Measurements from ENCODE around the gene SPATA13. TPM values are rescaled to one million over a fixed set of nuclear protein-coding genes. Genes with fewer than 3 reads are reported as not detected.

SPATA13 gene
- total RNA-seq, 1 donor from 2014 or later: 20.1 TPM

- TF ChIP-seq CTCF (IDR thresholded peaks at IDR 0.05) (no peak), POLR2AphosphoS5 (IDR thresholded peaks at IDR 0.05; ENCODE audit: insufficient read depth in 1 of 2, low read depth in 1 of 2) (no peak), POLR2A (IDR thresholded peaks at IDR 0.05) (no peak)
- Histone ChIP-seq H3K9me3 (no peaks in the 10 kb centered on the region), H3K27me3 (no peaks in the 10 kb centered on the region), H3K27ac (no peak overlapping the region), H3K4me1 (no peaks in the 10 kb centered on the region), H3K36me3 (no peaks in the 10 kb centered on the region), H3K4me3 (no peak overlapping the region)
- intact Hi-C loops (cut with DNase I): no loop called here
- DNase-seq (ENCODE audit: extremely low spot score in 2 of 2): no peak
Observed at GRCh38 chr13:24141333-24141910, 19.1 kb upstream of the SPATA13 start.

GRCh38 chr13:24142453-24142852 is 18.1 kb upstream of the SPATA13 start:
- DNase-seq (ENCODE audit: extremely low spot score in 2 of 2): no peak
- Histone ChIP-seq H3K9me3 (no peaks in the 10 kb centered on the region), H3K36me3 (no peaks in the 10 kb centered on the region), H3K4me1 (no peaks in the 10 kb centered on the region), H3K4me3 (no peak overlapping the region), H3K27ac (no peak overlapping the region), H3K27me3 (no peaks in the 10 kb centered on the region)
- intact Hi-C loops (cut with DNase I): no loop called here
- TF ChIP-seq CTCF (IDR thresholded peaks at IDR 0.05) (no peak), POLR2A (IDR thresholded peaks at IDR 0.05) (no peak), POLR2AphosphoS5 (IDR thresholded peaks at IDR 0.05; ENCODE audit: insufficient read depth in 1 of 2, low read depth in 1 of 2) (no peak)

GRCh38 chr13:24142886-24143285 is 17.6 kb upstream of the SPATA13 start:
- Histone ChIP-seq H3K27me3 (no peaks in the 10 kb centered on the region), H3K9me3 (no peaks in the 10 kb centered on the region), H3K27ac (no peak overlapping the region), H3K4me1 (no peaks in the 10 kb centered on the region), H3K4me3 (no peak overlapping the region), H3K36me3 (no peaks in the 10 kb centered on the region)
- DNase-seq (ENCODE audit: extremely low spot score in 2 of 2): no peak
- intact Hi-C loops (cut with DNase I): no loop called here
- TF ChIP-seq POLR2AphosphoS5 (IDR thresholded peaks at IDR 0.05; ENCODE audit: insufficient read depth in 1 of 2, low read depth in 1 of 2) (no peak), CTCF (IDR thresholded peaks at IDR 0.05) (no peak), POLR2A (IDR thresholded peaks at IDR 0.05) (no peak)

GRCh38 chr13:24145240-24145639 is 15.3 kb upstream of the SPATA13 start:
- Histone ChIP-seq H3K36me3 (no peaks in the 10 kb centered on the region), H3K27me3 (no peaks in the 10 kb centered on the region), H3K9me3 (no peaks in the 10 kb centered on the region), H3K4me3 (no peak overlapping the region), H3K4me1 (peaks cover 12% of the 10 kb centered on the region), H3K27ac (no peak overlapping the region)
- no peak for TF ChIP-seq POLR2AphosphoS5 (IDR thresholded peaks at IDR 0.05; ENCODE audit: insufficient read depth in 1 of 2, low read depth in 1 of 2)
- no peak for TF ChIP-seq POLR2A (IDR thresholded peaks at IDR 0.05)
- TF ChIP-seq CTCF (IDR thresholded peaks at IDR 0.05): no peak
- no peak for DNase-seq (ENCODE audit: extremely low spot score in 2 of 2)
- intact Hi-C loops (cut with DNase I): no loop called here

- Histone ChIP-seq H3K4me1 (peaks cover 12% of the 10 kb centered on the region), H3K36me3 (no peaks in the 10 kb centered on the region), H3K27ac (no peak overlapping the region), H3K9me3 (no peaks in the 10 kb centered on the region), H3K27me3 (no peaks in the 10 kb centered on the region), H3K4me3 (no peak overlapping the region)
- intact Hi-C loops (cut with DNase I): no loop called here
- TF ChIP-seq POLR2AphosphoS5 (IDR thresholded peaks at IDR 0.05; ENCODE audit: insufficient read depth in 1 of 2, low read depth in 1 of 2) (no peak), POLR2A (IDR thresholded peaks at IDR 0.05) (no peak), CTCF (IDR thresholded peaks at IDR 0.05) (no peak)
- DNase-seq (ENCODE audit: extremely low spot score in 2 of 2): no peak
Observed at GRCh38 chr13:24145674-24146073, 14.8 kb upstream of the SPATA13 start.

All from vagina (tissue), 2 donors.